ENCODE results near the gene NFATC1. TPM values are rescaled to one million over a fixed set of nuclear protein-coding genes. Genes with fewer than 3 reads are reported as not detected.

The NFATC1 gene
- polyA plus RNA-seq, 1 donor from 2014 or later, result 0.37 TPM

DNA sequence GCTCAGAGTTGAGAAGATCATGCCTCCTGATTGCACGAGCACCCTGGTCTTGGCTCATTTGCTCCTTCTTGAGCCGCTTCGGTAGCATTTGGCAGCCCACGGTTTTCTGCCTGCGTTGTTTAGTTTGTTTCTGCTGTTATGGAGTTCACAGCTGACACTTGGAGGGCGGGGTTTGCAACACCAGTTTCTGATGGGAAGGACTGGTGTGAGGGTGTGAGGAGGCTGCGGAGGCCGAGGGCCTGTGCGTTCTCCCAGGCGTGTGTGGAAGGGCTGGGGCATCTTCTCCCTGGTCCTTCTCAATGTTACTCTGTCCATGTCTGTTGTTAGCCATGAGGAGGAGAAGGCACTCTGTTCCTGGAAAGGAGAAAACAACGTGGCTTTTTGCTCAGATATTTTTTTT, 22.9 kb downstream of the NFATC1 start:
- Histone ChIP-seq H3K4me3 (ENCODE audit: low read length) (no peak overlapping the region), H3F3A (ENCODE audit: insufficient read depth, low read length, poor library complexity, severe bottlenecking) (no peaks in the 10 kb centered on the region), H3K36me3 (ENCODE audit: insufficient read depth, low read length) (no peaks in the 10 kb centered on the region), H4K20me1 (ENCODE audit: insufficient read depth) (no peaks in the 10 kb centered on the region), H3K9me3 (ENCODE audit: low read length) (no peaks in the 10 kb centered on the region), H3K79me2 (replicated peaks; ENCODE audit: insufficient read depth, low read length) (no peaks in the 10 kb centered on the region), H3K9ac (ENCODE audit: low read length) (no peak overlapping the region), H3K27me3 (ENCODE audit: insufficient read depth, low read depth, low read length) (no peaks in the 10 kb centered on the region), H2AFZ (ENCODE audit: low read depth, low read length) (no peak overlapping the region), H3K9me2 (ENCODE audit: insufficient read depth, low read length) (no peaks in the 10 kb centered on the region), H3K4me2 (ENCODE audit: low read length) (no peak overlapping the region), H3K27ac (ENCODE audit: low read length) (no peak overlapping the region)
- TF ChIP-seq MXI1 (conservative IDR thresholded peaks at IDR 0.05; ENCODE audit: poor library complexity, severe bottlenecking) (no peak), RAD21 (conservative IDR thresholded peaks at IDR 0.05) (no peak), SMC3 (conservative IDR thresholded peaks at IDR 0.05; ENCODE audit: poor library complexity) (no peak), EP300 (conservative IDR thresholded peaks at IDR 0.05; ENCODE audit: poor library complexity, severe bottlenecking) (no peak), TAF1 (IDR thresholded peaks at IDR 0.05; ENCODE audit: low read depth) (no peak), POLR2AphosphoS5 (IDR thresholded peaks at IDR 0.05) (no peak), EZH2 (IDR thresholded peaks at IDR 0.05; ENCODE audit: borderline replicate concordance, insufficient read depth, low read length, poor library complexity, severe bottlenecking) (no peak)
- TF ChIP-seq, protein P1, sequence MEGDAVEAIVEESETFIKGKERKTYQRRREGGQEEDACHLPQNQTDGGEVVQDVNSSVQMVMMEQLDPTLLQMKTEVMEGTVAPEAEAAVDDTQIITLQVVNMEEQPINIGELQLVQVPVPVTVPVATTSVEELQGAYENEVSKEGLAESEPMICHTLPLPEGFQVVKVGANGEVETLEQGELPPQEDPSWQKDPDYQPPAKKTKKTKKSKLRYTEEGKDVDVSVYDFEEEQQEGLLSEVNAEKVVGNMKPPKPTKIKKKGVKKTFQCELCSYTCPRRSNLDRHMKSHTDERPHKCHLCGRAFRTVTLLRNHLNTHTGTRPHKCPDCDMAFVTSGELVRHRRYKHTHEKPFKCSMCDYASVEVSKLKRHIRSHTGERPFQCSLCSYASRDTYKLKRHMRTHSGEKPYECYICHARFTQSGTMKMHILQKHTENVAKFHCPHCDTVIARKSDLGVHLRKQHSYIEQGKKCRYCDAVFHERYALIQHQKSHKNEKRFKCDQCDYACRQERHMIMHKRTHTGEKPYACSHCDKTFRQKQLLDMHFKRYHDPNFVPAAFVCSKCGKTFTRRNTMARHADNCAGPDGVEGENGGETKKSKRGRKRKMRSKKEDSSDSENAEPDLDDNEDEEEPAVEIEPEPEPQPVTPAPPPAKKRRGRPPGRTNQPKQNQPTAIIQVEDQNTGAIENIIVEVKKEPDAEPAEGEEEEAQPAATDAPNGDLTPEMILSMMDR (IDR thresholded peaks at IDR 0.05; ENCODE audit: poor library complexity, severe bottlenecking), result no peak
- TF ChIP-seq, protein P2, sequence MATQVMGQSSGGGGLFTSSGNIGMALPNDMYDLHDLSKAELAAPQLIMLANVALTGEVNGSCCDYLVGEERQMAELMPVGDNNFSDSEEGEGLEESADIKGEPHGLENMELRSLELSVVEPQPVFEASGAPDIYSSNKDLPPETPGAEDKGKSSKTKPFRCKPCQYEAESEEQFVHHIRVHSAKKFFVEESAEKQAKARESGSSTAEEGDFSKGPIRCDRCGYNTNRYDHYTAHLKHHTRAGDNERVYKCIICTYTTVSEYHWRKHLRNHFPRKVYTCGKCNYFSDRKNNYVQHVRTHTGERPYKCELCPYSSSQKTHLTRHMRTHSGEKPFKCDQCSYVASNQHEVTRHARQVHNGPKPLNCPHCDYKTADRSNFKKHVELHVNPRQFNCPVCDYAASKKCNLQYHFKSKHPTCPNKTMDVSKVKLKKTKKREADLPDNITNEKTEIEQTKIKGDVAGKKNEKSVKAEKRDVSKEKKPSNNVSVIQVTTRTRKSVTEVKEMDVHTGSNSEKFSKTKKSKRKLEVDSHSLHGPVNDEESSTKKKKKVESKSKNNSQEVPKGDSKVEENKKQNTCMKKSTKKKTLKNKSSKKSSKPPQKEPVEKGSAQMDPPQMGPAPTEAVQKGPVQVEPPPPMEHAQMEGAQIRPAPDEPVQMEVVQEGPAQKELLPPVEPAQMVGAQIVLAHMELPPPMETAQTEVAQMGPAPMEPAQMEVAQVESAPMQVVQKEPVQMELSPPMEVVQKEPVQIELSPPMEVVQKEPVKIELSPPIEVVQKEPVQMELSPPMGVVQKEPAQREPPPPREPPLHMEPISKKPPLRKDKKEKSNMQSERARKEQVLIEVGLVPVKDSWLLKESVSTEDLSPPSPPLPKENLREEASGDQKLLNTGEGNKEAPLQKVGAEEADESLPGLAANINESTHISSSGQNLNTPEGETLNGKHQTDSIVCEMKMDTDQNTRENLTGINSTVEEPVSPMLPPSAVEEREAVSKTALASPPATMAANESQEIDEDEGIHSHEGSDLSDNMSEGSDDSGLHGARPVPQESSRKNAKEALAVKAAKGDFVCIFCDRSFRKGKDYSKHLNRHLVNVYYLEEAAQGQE (IDR thresholded peaks at IDR 0.05; ENCODE audit: borderline replicate concordance), result no peak

DNA sequence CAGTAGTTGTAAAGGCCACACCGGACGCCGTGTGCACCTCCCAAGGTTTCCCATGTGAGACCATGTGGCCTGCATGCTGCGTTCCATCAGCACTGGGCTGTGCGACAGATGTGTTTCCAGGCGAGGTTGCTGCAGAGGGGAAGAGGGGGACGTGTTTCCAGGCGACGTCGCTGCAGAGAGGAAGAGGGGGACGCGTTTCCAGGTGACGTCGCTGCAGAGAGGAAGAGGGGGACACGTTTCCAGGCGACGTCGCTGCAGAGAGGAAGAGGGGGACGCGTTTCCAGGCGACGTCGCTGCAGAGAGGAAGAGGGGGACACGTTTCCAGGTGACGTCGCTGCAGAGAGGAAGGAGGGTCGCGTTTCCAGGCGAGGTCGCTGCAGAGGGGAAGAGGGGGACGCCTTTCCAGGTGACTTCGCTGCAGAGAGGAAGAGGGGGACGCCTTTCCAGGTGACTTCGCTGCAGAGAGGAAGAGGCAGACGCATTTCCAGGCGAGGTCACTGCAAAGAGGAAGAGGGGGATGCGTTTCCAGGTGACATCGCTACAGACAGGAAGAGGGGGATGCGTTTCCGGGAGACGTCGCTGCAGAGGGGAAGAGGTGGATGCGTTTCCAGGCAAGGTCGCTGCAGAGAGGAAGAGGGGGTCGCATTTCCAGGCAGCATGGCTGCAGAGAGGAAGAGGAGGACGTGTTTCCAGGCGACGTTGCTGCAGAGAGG, 24.5 kb downstream of the NFATC1 start:
- no peak overlapping the region for H3K4me2 ChIP-seq (ENCODE audit: low read length)
- no peak overlapping the region for H3K9ac ChIP-seq (ENCODE audit: low read length)
- H4K20me1 ChIP-seq (ENCODE audit: insufficient read depth), result no peaks in the 10 kb centered on the region
- H3K27ac ChIP-seq (ENCODE audit: low read length), result no peak overlapping the region
- H3K27me3 ChIP-seq (ENCODE audit: insufficient read depth, low read depth, low read length), result no peaks in the 10 kb centered on the region
- H3K9me2 ChIP-seq (ENCODE audit: insufficient read depth, low read length), result no peaks in the 10 kb centered on the region
- no peak overlapping the region for H2AFZ ChIP-seq (ENCODE audit: low read depth, low read length)
- H3F3A ChIP-seq (ENCODE audit: insufficient read depth, low read length, poor library complexity, severe bottlenecking), result no peaks in the 10 kb centered on the region
- H3K4me3 ChIP-seq (ENCODE audit: low read length), result no peak overlapping the region
- H3K9me3 ChIP-seq (ENCODE audit: low read length), result no peaks in the 10 kb centered on the region
- TF ChIP-seq, protein P1 (IDR thresholded peaks at IDR 0.05; ENCODE audit: poor library complexity, severe bottlenecking), result no peak
- TF ChIP-seq MXI1 (conservative IDR thresholded peaks at IDR 0.05; ENCODE audit: poor library complexity, severe bottlenecking), result no peak
- H3K79me2 ChIP-seq (replicated peaks; ENCODE audit: insufficient read depth, low read length), result no peaks in the 10 kb centered on the region
- H3K36me3 ChIP-seq (ENCODE audit: insufficient read depth, low read length), result no peaks in the 10 kb centered on the region
